ELF-1 (cell line): Measurements from ENCODE around the gene SLC39A7.

ENCODE experiments used
- DNase-seq: peaks from one replicate; pipeline ENCODE4 v3.0.0-alpha.2; 2016; ENCODE audit warnings: low read depth, low spot score

The SLC39A7 gene

GRCh38 chr6:33236852-33237251, 36.2 kb downstream of the SLC39A7 start:
- no peak for DNase-seq

GRCh38 chr6:33237741-33238140, 37.1 kb downstream of the SLC39A7 start:
- no peak for DNase-seq

- no peak for DNase-seq
Measured at GRCh38 chr6:33241968-33242367, 41.3 kb downstream of the SLC39A7 start.

- DNase-seq = no peak
Measured at GRCh38 chr6:33243476-33243875, 42.8 kb downstream of the SLC39A7 start.

- peak; percentile 94 for DNase-seq
Measured at GRCh38 chr6:33247977-33248642, 47.4 kb downstream of the SLC39A7 start.

GRCh38 chr6:33248643-33248931, 47.9 kb downstream of the SLC39A7 start:
- no peak for DNase-seq

GRCh38 chr6:33248932-33249731, 48.5 kb downstream of the SLC39A7 start:
- DNase-seq = peak; percentile 99

- peak; percentile 44 for DNase-seq
Measured at GRCh38 chr6:33249732-33250630, 49.3 kb downstream of the SLC39A7 start.

- DNase-seq = no peak
Measured at GRCh38 chr6:33250731-33251130, 50.1 kb downstream of the SLC39A7 start.

- DNase-seq = no peak
Measured at GRCh38 chr6:33251395-33252012, 50.8 kb downstream of the SLC39A7 start.

GRCh38 chr6:33252759-33253158, 52.1 kb downstream of the SLC39A7 start:
- DNase-seq = no peak
